HFF-Myc (cell line): Measurements from ENCODE around the gene RNASEH2A.
A peak's percentile ranks its signal among the peaks of the same experiment; 100 is the strongest.
"Not testable (repeated sequence)": the region's sequence is repeated elsewhere in the genome, so short reads cannot be mapped to it uniquely, and the experiment has no call there.

Experiments
- DNase-seq: peaks from one replicate; pipeline ENCODE4 v3.0.0-alpha.2; 2011; ENCODE audit warnings: low read depth; ENCODE audit errors: extremely low read depth
- H3K4me3 ChIP-seq: replicated peaks from 2 replicates; pipeline ENCODE4 v1.5.1; 2011; ENCODE audit warnings: low read depth, mild to moderate bottlenecking, control low read depth, low read length
- CTCF ChIP-seq: IDR thresholded peaks from 2 replicates; pipeline ENCODE4 v1.5.1; 2012; ENCODE audit warnings: mild to moderate bottlenecking, low read depth, low read length, control low read depth; ENCODE audit errors: missing control alignments

RNASEH2A gene

GRCh38 chr19:12815088-12815487 lies 8.7 kb downstream of the RNASEH2A start:
- DNase-seq = no peak
- H3K4me3 ChIP-seq = no peak overlapping the region
- no peak for TF ChIP-seq CTCF

DNA sequence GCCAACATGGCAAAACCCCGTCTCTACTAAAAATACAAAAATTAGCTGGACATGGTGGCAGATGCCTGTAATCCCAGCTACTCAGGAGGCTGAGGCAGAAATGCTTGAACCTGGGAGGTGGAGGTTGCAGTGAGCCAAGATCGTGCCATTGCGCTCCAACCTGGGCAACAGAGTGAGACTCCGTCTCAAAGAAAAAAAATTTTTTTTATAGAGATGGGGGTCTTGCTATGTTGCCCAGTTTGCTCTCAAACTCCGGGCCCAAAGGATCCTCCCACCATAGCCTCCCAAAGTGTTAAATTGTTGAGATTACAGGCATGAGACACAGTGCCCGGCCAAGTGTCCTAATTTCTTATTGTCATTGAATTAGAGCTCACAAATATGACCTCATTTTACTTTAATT lies 10.8 kb downstream of the RNASEH2A start:
- not testable (repeated sequence) for H3K4me3 ChIP-seq, DNase-seq

GRCh38 chr19:12817810-12818209 lies 11.4 kb downstream of the RNASEH2A start:
- H3K4me3 ChIP-seq, DNase-seq: not testable (repeated sequence)

DNA sequence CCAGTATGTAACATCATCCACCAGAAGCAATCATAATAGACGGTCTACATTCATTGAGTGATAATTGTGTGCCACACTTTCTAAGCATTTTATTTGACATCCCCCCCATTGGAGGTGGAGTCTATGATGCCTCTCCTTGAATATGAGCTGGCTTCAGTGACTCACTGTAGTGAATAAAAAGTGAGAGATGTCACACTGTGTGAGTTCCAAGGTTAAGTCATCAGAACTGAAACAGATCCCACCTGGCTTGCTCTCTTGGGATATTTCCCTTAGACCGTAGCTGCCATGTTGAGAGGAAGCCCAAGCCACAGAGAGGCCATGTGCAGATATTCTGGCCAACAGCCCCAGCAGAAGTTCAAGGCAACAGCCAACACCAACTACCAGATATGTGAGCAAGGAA lies 15.4 kb downstream of the RNASEH2A start:
- no peak overlapping the region for H3K4me3 ChIP-seq
- no peak for TF ChIP-seq CTCF
- DNase-seq = no peak

- no peak overlapping the region for H3K4me3 ChIP-seq
- no peak for DNase-seq
- peak; percentile 46 for TF ChIP-seq CTCF
Measured at GRCh38 chr19:12825254-12826131, 19.1 kb downstream of the RNASEH2A start.

GRCh38 chr19:12828494-12828893 lies 22.1 kb downstream of the RNASEH2A start:
- no peak for DNase-seq
- no peak overlapping the region for H3K4me3 ChIP-seq
- no peak for TF ChIP-seq CTCF

- no peak for DNase-seq
- no peak overlapping the region for H3K4me3 ChIP-seq
- no peak for TF ChIP-seq CTCF
Measured at GRCh38 chr19:12833418-12833737, 27.0 kb downstream of the RNASEH2A start.
